ENCODE data around the gene RHOT1.
"Not testable (repeated sequence)": the region's sequence is repeated elsewhere in the genome, so short reads cannot be mapped to it uniquely, and the experiment has no call there.

RHOT1 gene

GRCh38 chr17:32259586-32259985, 117.3 kb downstream of the RHOT1 start:
- no peak for DNase-seq (ENCODE audit: low read depth, low spot score)
- no peak overlapping the region for H3K4me3 ChIP-seq (ENCODE audit: low read depth, low read length)
- no peak for TF ChIP-seq CTCF (IDR thresholded peaks at IDR 0.05; ENCODE audit: insufficient read depth, low read length, missing control alignments)
- CTCF ChIA-PET = interaction anchor here (0.7 to 2.6 kb wide), 4 partner anchors 8 to 63 kb away, joined by 3 to 9 read pairs (median 4); no protein-coding TSS in a partner anchor
- POLR2A ChIA-PET = no interaction called here

- no peak for DNase-seq (ENCODE audit: low read depth, low spot score)
- ChIA-PET CTCF (interaction anchor here (0.9 to 1.5 kb wide), 3 partner anchors 9 to 59 kb away, joined by 3 to 4 read pairs (median 3); no protein-coding TSS in a partner anchor), POLR2A (no interaction called here)
- H3K4me3 ChIP-seq (ENCODE audit: low read depth, low read length) = no peak overlapping the region
- no peak for TF ChIP-seq CTCF (IDR thresholded peaks at IDR 0.05; ENCODE audit: insufficient read depth, low read length, missing control alignments)
Measured at GRCh38 chr17:32261417-32261736, 119.1 kb downstream of the RHOT1 start.

- TF ChIP-seq CTCF (IDR thresholded peaks at IDR 0.05; ENCODE audit: insufficient read depth, low read length, missing control alignments) = no peak
- ChIA-PET POLR2A (no interaction called here), CTCF (interaction anchor here (0.9 to 1.5 kb wide), 3 partner anchors 10 to 58 kb away, joined by 3 to 4 read pairs (median 3); no protein-coding TSS in a partner anchor)
- H3K4me3 ChIP-seq (ENCODE audit: low read depth, low read length) = no peak overlapping the region
- no peak for DNase-seq (ENCODE audit: low read depth, low spot score)
Measured at GRCh38 chr17:32261936-32262510, 119.7 kb downstream of the RHOT1 start.

DNA sequence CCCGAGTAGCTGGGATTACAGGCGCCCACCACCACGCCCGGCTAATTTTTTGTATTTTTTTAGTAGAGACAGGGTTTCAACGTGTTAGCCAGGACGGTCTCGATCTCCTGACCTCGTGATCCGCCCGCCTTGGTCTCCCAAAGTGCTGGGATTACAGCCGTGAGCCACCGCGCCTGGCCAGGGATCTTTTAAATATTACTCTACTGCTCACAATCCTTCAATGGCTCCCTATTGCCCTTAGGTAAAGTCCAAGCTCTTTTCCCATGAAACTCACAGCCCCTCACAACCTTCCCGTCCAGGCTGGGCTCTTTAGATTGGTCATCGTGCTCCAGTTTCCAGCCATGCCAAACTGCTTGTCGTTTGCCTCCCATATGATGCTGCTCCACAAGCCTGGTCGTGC, 121.2 kb downstream of the RHOT1 start:
- CTCF ChIA-PET = interaction anchor here (0.7 to 1.3 kb wide), 4 partner anchors 10 to 92 kb away, joined by 3 to 4 read pairs (median 3); no protein-coding TSS in a partner anchor
- POLR2A ChIA-PET = not testable (repeated sequence)

DNA sequence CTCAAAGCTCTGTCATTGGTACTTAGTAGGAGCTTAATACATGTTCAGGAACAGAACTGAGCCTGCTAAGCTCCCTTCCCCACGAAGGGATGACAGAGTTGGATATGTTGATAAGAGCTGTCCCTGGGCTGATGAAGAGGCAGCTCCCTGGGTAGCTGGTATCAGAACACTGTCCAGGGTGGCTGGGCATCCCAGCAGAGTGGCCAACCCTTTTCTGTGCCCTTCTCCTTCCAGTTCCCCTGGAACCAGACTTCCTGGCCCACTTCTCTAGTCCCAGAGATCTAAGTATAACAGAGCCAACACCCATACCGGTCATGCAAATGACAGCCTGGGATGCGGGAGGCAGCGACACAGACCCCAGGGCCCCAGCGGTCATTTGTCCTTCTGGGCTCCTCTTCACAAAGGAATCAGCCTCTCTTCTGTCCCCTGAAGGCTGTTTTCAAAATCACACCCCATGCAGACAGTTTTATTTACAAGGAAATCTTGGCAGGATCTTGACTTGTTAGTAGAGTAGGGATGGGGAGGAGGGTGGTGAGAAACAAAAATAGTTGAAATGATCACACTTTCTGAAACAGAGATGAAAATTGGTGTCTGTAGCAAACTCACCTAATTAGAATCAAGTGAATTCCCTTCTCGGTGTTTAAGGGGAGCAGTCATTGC, 122.0 kb downstream of the RHOT1 start:
- DNase-seq (ENCODE audit: low read depth, low spot score) = no peak
- ChIA-PET CTCF (interaction anchor here (0.7 to 1.3 kb wide), 4 partner anchors 10 to 91 kb away, joined by 3 to 4 read pairs (median 3); no protein-coding TSS in a partner anchor), POLR2A (no interaction called here)
- no peak for TF ChIP-seq CTCF (IDR thresholded peaks at IDR 0.05; ENCODE audit: insufficient read depth, low read length, missing control alignments)
- H3K4me3 ChIP-seq (ENCODE audit: low read depth, low read length) = no peak overlapping the region

More for the DNA sequence above, 121.2 kb downstream of the RHOT1 start:
- H3K4me3 ChIP-seq (ENCODE audit: low read depth, low read length); DNase-seq (ENCODE audit: low read depth, low spot score): not testable (repeated sequence)

- ChIA-PET POLR2A (no interaction called here), CTCF (interaction anchor here (1.0 kb wide), 1 partner anchor 12 kb away, joined by 3 read pairs; no protein-coding TSS in a partner anchor)
- no peak overlapping the region for H3K4me3 ChIP-seq (ENCODE audit: low read depth, low read length)
- TF ChIP-seq CTCF (IDR thresholded peaks at IDR 0.05; ENCODE audit: insufficient read depth, low read length, missing control alignments) = no peak
- DNase-seq (ENCODE audit: low read depth, low spot score) = no peak
Measured at GRCh38 chr17:32264823-32265191, 122.5 kb downstream of the RHOT1 start.

Data from AG04449 (cell line).